HG03442 (cell line): ENCODE measurements around the gene NAV2.

ENCODE experiments used
- ATAC-seq: cut with Tn5 transposase; IDR thresholded peaks from one replicate; pipeline ENCODE4 v1.9.1; 2021; ENCODE audit warnings: mild to moderate bottlenecking, moderate library complexity; ENCODE audit not compliant: unreplicated experiment

The NAV2 gene

GRCh38 chr11:20047769-20048154 is 335.1 kb downstream of the NAV2 start:
- ATAC-seq, result no peak

- no peak for ATAC-seq
These were observed 335.6 kb downstream of the NAV2 start for GRCh38 chr11:20048246-20048645.

GRCh38 chr11:20048707-20049106 is 336.1 kb downstream of the NAV2 start:
- no peak for ATAC-seq

GRCh38 chr11:20049231-20049630 is 336.6 kb downstream of the NAV2 start:
- ATAC-seq, result no peak

- no peak for ATAC-seq
These were observed 337.4 kb downstream of the NAV2 start for GRCh38 chr11:20050048-20050447.

- ATAC-seq, result no peak
These were observed 338.1 kb downstream of the NAV2 start for GRCh38 chr11:20050551-20051333.

- no peak for ATAC-seq
These were observed 339.1 kb downstream of the NAV2 start for GRCh38 chr11:20051469-20052399.

GRCh38 chr11:20053572-20053971 is 340.9 kb downstream of the NAV2 start:
- no peak for ATAC-seq

GRCh38 chr11:20054584-20054983 is 341.9 kb downstream of the NAV2 start:
- no peak for ATAC-seq

- no peak for ATAC-seq
These were observed 342.7 kb downstream of the NAV2 start for GRCh38 chr11:20055312-20055711.

- no peak for ATAC-seq
These were observed 343.7 kb downstream of the NAV2 start for GRCh38 chr11:20056109-20056949.

- ATAC-seq, result no peak
These were observed 344.6 kb downstream of the NAV2 start for GRCh38 chr11:20056950-20057943.

GRCh38 chr11:20058749-20059458 is 346.3 kb downstream of the NAV2 start:
- no peak for ATAC-seq

- no peak for ATAC-seq
These were observed 347.0 kb downstream of the NAV2 start for GRCh38 chr11:20059587-20060021.

- no peak for ATAC-seq
These were observed 347.5 kb downstream of the NAV2 start for GRCh38 chr11:20060181-20060580.

- ATAC-seq, result no peak
These were observed 348.1 kb downstream of the NAV2 start for GRCh38 chr11:20060647-20061205.

- ATAC-seq, result no peak
These were observed 349.1 kb downstream of the NAV2 start for GRCh38 chr11:20061776-20062175.

GRCh38 chr11:20064961-20065405 is 352.3 kb downstream of the NAV2 start:
- no peak for ATAC-seq

- ATAC-seq, result no peak
These were observed 352.8 kb downstream of the NAV2 start for GRCh38 chr11:20065406-20065805.
